H9 (cell line): ENCODE data around the gene MYH9. TPM values are rescaled to one million over a fixed set of nuclear protein-coding genes. Genes with fewer than 3 reads are reported as not detected.

Source experiments
- DNase-seq: peaks from one replicate; pipeline ENCODE4 v3.0.0-alpha.2; 2017
- H2AFZ ChIP-seq: one replicate; pipeline ENCODE4 v1.6.1; 2013; ENCODE audit warnings: mild to moderate bottlenecking, low read length, control low read depth, moderate library complexity
- H2AK5ac ChIP-seq: 2 replicates; pipeline ENCODE4 v1.6.1; 2013; ENCODE audit warnings: low read length, control low read depth, mixed read lengths; ENCODE audit not compliant: insufficient read length
- H2BK120ac ChIP-seq: one replicate; pipeline ENCODE4 v1.6.1; 2013; ENCODE audit warnings: low read depth, mild to moderate bottlenecking, low read length, control low read depth, inconsistent platforms; ENCODE audit not compliant: poor library complexity, severe bottlenecking
- H2BK12ac ChIP-seq: 2 replicates; pipeline ENCODE4 v1.6.1; 2013; ENCODE audit warnings: low read length, control low read depth, mixed read lengths, low read depth; ENCODE audit not compliant: insufficient read length
- H2BK15ac ChIP-seq: 2 replicates; pipeline ENCODE4 v1.6.1; 2013; ENCODE audit warnings: low read depth, low read length, control low read depth
- H2BK20ac ChIP-seq: one replicate; pipeline ENCODE4 v1.6.1; 2013; ENCODE audit warnings: low read depth, mild to moderate bottlenecking, low read length, control low read depth, inconsistent platforms; ENCODE audit not compliant: poor library complexity, severe bottlenecking
- H2BK5ac ChIP-seq: 2 replicates; pipeline ENCODE4 v1.6.1; 2013; ENCODE audit warnings: low read length, control low read depth, mixed read lengths; ENCODE audit not compliant: insufficient read length
- H3K14ac ChIP-seq: 2 replicates; pipeline ENCODE4 v1.6.1; 2013; ENCODE audit warnings: low read length, control low read depth; ENCODE audit not compliant: insufficient read depth
- H3K18ac ChIP-seq: 2 replicates; pipeline ENCODE4 v1.6.1; 2013; ENCODE audit warnings: low read depth, mild to moderate bottlenecking, mixed read lengths, low read length, control low read depth; ENCODE audit not compliant: insufficient read length
- H3K23ac ChIP-seq: 2 replicates; pipeline ENCODE4 v1.6.1; 2013; ENCODE audit warnings: low read length, control low read depth, mixed read lengths, low read depth; ENCODE audit not compliant: insufficient read length
- H3K23me2 ChIP-seq: 2 replicates; pipeline ENCODE4 v1.6.1; 2013; ENCODE audit warnings: low read depth, mild to moderate bottlenecking, mixed read lengths, low read length, control low read depth; ENCODE audit not compliant: insufficient read length, poor library complexity, severe bottlenecking
- H3K27ac ChIP-seq: 2 replicates; pipeline ENCODE4 v1.5.1; 2013; ENCODE audit warnings: low read length, control low read depth, mixed read lengths, low read depth; ENCODE audit not compliant: insufficient read length
- H3K27me3 ChIP-seq: 2 replicates; pipeline ENCODE4 v1.6.1; 2013; ENCODE audit warnings: low read length, control low read depth, inconsistent platforms; ENCODE audit not compliant: insufficient read depth
- H3K4ac ChIP-seq: 2 replicates; pipeline ENCODE4 v1.6.1; 2013; ENCODE audit warnings: low read depth, mild to moderate bottlenecking, control low read depth, inconsistent platforms, low read length, moderate library complexity
- H3K4me1 ChIP-seq: 2 replicates; pipeline ENCODE4 v1.6.1; 2013; ENCODE audit warnings: low read length, control low read depth, inconsistent platforms; ENCODE audit not compliant: insufficient read depth
- H3K4me2 ChIP-seq: 2 replicates; pipeline ENCODE4 v1.6.1; 2013; ENCODE audit warnings: low read length, control low read depth, mixed read lengths; ENCODE audit not compliant: insufficient read length, insufficient read depth
- H3K56ac ChIP-seq: 2 replicates; pipeline ENCODE4 v1.6.1; 2013; ENCODE audit warnings: low read depth, mild to moderate bottlenecking, mixed read lengths, low read length, control low read depth; ENCODE audit not compliant: insufficient read length
- H3K79me1 ChIP-seq: 2 replicates; pipeline ENCODE4 v1.6.1; 2013; ENCODE audit warnings: low read depth, mild to moderate bottlenecking, moderate library complexity, low read length, control low read depth, inconsistent platforms; ENCODE audit not compliant: insufficient read depth, poor library complexity, severe bottlenecking
- H3K79me2 ChIP-seq: 2 replicates; pipeline ENCODE4 v1.6.1; 2013; ENCODE audit warnings: low read length, control low read depth, inconsistent platforms; ENCODE audit not compliant: insufficient read depth
- H3K9ac ChIP-seq: 2 replicates; pipeline ENCODE4 v1.6.1; 2013; ENCODE audit warnings: low read length, control low read depth, mixed read lengths; ENCODE audit not compliant: insufficient read length; ENCODE audit errors: extremely low read depth
- H3K9me3 ChIP-seq: one replicate; pipeline ENCODE4 v1.6.1; 2013; ENCODE audit warnings: low read depth, low read length, inconsistent platforms; ENCODE audit not compliant: control insufficient read depth
- H3T11ph ChIP-seq: one replicate; pipeline ENCODE4 v1.6.1; 2013; ENCODE audit warnings: mild to moderate bottlenecking, low read length, control low read depth, inconsistent platforms
- H4K20me1 ChIP-seq: one replicate; pipeline ENCODE4 v1.6.1; 2013; ENCODE audit not compliant: control insufficient read depth, insufficient read length, insufficient read depth
- H4K5ac ChIP-seq: 2 replicates; pipeline ENCODE4 v1.6.1; 2013; ENCODE audit warnings: low read depth, mild to moderate bottlenecking, mixed read lengths, low read length, control low read depth; ENCODE audit not compliant: insufficient read length
- H4K8ac ChIP-seq: replicated peaks from 2 replicates; pipeline ENCODE4 v1.6.1; 2013; ENCODE audit warnings: low read length, control low read depth, mixed read lengths, low read depth; ENCODE audit not compliant: insufficient read length
- H4K91ac ChIP-seq: 2 replicates; pipeline ENCODE4 v1.6.1; 2013; ENCODE audit warnings: low read depth, mild to moderate bottlenecking, moderate library complexity, mixed read lengths, low read length, control low read depth; ENCODE audit not compliant: insufficient read length
- H3K27ac Mint-ChIP-seq, 3 experiments: 2 replicates in 2 of 3; 3 replicates in 1 of 3; pipeline ENCODE4 v1.8.0; 2020 to 2021; ENCODE audit warnings: mixed read lengths in 3 of 3, mild to moderate bottlenecking in 1 of 3, moderate library complexity in 1 of 3
- H3K27me3 Mint-ChIP-seq: 2 replicates; pipeline ENCODE4 v1.8.0; 2021; ENCODE audit warnings: low read depth, mild to moderate bottlenecking, moderate library complexity, mixed read lengths
- H3K36me3 Mint-ChIP-seq, 3 experiments: 2 replicates in 2 of 3; 3 replicates in 1 of 3; pipeline ENCODE4 v1.8.0; 2020 to 2021; ENCODE audit warnings: low read depth in 3 of 3, mixed read lengths in 3 of 3; ENCODE audit not compliant: insufficient read depth in 1 of 3
- H3K4me1 Mint-ChIP-seq, 2 experiments: 2 replicates each; pipeline ENCODE4 v1.8.0; 2020; ENCODE audit warnings: mixed read lengths in 2 of 2
- H3K4me3 Mint-ChIP-seq, 2 experiments: 2 replicates in 1 of 2; 3 replicates in 1 of 2; pipeline ENCODE4 v1.8.0; 2020 to 2021; ENCODE audit warnings: mild to moderate bottlenecking in 2 of 2, mixed read lengths in 2 of 2, moderate library complexity in 1 of 2
- H3K9me3 Mint-ChIP-seq, 2 experiments: 2 replicates in 1 of 2; 3 replicates in 1 of 2; pipeline ENCODE4 v1.8.0; 2020; ENCODE audit warnings: mild to moderate bottlenecking in 2 of 2, mixed read lengths in 2 of 2, moderate library complexity in 1 of 2
- WGBS: extraction: QIAGEN DNeasy Blood & Tissue Kit; methylation state at CpG from one replicate; pipeline ENCODE4 v1.1.7; 2013; ENCODE audit warnings: missing lambda C conversion rate, low lambda C conversion rate, mixed read lengths; ENCODE audit not compliant: insufficient read length; ENCODE audit errors: extremely low coverage; 5-methylcytosine and 5-hydroxymethylcytosine counted together
- total RNA-seq: library from RNA; stranded (reverse); gene quantifications from 2 replicates; pipeline ENCODE4 v1.2.1, GENCODE V29; 2021
- TF ChIP-seq, protein P1 (sequence below): fragments of 200-600 bp; sonication (generic); conservative IDR thresholded peaks from 3 replicates; pipeline ENCODE4 v1.8.0; 2021; ENCODE audit warnings: antibody characterized with exemption, mild to moderate bottlenecking

The MYH9 gene
- total RNA-seq, 1 experiment from 2014 or later, result 266 TPM

DNA sequence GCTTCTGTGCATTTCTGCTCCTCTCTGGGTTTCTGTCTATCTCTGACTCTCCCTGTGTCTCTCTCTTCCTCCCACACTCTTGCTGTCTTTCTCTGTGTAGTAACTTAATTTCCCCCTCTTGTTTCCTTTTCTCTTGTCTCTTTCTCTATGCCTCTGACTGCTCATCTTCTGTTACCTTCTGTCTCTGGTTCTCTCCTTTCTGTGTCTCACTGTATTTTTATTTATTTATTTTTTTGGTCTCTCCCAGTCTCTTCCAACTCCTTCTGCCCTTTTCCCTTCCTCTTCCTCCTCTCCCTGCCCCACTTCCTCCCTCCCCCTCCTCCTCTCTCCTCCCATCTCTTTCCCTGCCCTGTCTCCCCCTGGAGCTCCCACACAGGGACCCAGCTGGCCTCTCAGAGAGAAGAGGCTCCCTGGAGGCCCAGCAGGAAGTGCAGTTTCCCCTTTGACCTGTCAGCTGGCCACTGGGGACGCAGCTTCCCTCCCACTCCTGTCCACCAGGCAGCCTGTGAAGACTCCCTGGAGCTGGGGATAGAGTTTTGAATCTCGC, 38.3 kb upstream of the MYH9 start:
- H3K9ac ChIP-seq, result no peak overlapping the region
- H3K56ac ChIP-seq, result no peak overlapping the region
- H4K20me1 ChIP-seq, result no peaks in the 10 kb centered on the region
- H3K79me2 ChIP-seq, result no peaks in the 10 kb centered on the region
- H2AK5ac ChIP-seq, result no peak overlapping the region
- no peak overlapping the region for H2BK120ac ChIP-seq
- no peak overlapping the region for H3T11ph ChIP-seq
- peaks cover 11 to 23% of the 10 kb centered on the region in 2 experiments for H3K4me1 Mint-ChIP-seq
- H3K27me3 Mint-ChIP-seq, result no peaks in the 10 kb centered on the region
- no peak overlapping the region for H4K5ac ChIP-seq
- H3K27ac Mint-ChIP-seq, result peak overlapping the region; percentile 53 to 90 (median 81); a peak in 4 of 7 replicates
- no peak overlapping the region for H4K91ac ChIP-seq
- H3K14ac ChIP-seq, result no peak overlapping the region
- DNase-seq, result no peak
- H3K36me3 Mint-ChIP-seq, result no peaks in the 10 kb centered on the region
- H3K4me3 Mint-ChIP-seq, result peak overlapping the region in 1 of 2 experiments; percentile 50; a peak in 1 of 5 replicates
- H3K4me2 ChIP-seq, result no peak overlapping the region
- no peak overlapping the region for H3K27ac ChIP-seq
- H2BK15ac ChIP-seq, result no peak overlapping the region
- no peak overlapping the region for H4K8ac ChIP-seq
- TF ChIP-seq, protein P1, sequence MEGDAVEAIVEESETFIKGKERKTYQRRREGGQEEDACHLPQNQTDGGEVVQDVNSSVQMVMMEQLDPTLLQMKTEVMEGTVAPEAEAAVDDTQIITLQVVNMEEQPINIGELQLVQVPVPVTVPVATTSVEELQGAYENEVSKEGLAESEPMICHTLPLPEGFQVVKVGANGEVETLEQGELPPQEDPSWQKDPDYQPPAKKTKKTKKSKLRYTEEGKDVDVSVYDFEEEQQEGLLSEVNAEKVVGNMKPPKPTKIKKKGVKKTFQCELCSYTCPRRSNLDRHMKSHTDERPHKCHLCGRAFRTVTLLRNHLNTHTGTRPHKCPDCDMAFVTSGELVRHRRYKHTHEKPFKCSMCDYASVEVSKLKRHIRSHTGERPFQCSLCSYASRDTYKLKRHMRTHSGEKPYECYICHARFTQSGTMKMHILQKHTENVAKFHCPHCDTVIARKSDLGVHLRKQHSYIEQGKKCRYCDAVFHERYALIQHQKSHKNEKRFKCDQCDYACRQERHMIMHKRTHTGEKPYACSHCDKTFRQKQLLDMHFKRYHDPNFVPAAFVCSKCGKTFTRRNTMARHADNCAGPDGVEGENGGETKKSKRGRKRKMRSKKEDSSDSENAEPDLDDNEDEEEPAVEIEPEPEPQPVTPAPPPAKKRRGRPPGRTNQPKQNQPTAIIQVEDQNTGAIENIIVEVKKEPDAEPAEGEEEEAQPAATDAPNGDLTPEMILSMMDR, result no peak
- H3K4ac ChIP-seq, result no peak overlapping the region
- no peaks in the 10 kb centered on the region for H3K4me1 ChIP-seq
- H3K23me2 ChIP-seq, result no peaks in the 10 kb centered on the region
- no peak overlapping the region for H2AFZ ChIP-seq
- peak overlapping the region; percentile 40 for H3K18ac ChIP-seq
- no peak overlapping the region for H3K23ac ChIP-seq
- no CpG with 5 or more reads among the region's 2 CpGs for WGBS
- no peak overlapping the region for H2BK12ac ChIP-seq
- no peaks in the 10 kb centered on the region for H3K27me3 ChIP-seq
- no peaks in the 10 kb centered on the region for H3K79me1 ChIP-seq
- no peak overlapping the region for H2BK5ac ChIP-seq
- no peak overlapping the region for H2BK20ac ChIP-seq
- H3K9me3 ChIP-seq, result no peaks in the 10 kb centered on the region
- H3K9me3 Mint-ChIP-seq, result no peaks in the 10 kb centered on the region
